Measurements from ENCODE around the gene EFCAB6.

The EFCAB6 gene, protein sequence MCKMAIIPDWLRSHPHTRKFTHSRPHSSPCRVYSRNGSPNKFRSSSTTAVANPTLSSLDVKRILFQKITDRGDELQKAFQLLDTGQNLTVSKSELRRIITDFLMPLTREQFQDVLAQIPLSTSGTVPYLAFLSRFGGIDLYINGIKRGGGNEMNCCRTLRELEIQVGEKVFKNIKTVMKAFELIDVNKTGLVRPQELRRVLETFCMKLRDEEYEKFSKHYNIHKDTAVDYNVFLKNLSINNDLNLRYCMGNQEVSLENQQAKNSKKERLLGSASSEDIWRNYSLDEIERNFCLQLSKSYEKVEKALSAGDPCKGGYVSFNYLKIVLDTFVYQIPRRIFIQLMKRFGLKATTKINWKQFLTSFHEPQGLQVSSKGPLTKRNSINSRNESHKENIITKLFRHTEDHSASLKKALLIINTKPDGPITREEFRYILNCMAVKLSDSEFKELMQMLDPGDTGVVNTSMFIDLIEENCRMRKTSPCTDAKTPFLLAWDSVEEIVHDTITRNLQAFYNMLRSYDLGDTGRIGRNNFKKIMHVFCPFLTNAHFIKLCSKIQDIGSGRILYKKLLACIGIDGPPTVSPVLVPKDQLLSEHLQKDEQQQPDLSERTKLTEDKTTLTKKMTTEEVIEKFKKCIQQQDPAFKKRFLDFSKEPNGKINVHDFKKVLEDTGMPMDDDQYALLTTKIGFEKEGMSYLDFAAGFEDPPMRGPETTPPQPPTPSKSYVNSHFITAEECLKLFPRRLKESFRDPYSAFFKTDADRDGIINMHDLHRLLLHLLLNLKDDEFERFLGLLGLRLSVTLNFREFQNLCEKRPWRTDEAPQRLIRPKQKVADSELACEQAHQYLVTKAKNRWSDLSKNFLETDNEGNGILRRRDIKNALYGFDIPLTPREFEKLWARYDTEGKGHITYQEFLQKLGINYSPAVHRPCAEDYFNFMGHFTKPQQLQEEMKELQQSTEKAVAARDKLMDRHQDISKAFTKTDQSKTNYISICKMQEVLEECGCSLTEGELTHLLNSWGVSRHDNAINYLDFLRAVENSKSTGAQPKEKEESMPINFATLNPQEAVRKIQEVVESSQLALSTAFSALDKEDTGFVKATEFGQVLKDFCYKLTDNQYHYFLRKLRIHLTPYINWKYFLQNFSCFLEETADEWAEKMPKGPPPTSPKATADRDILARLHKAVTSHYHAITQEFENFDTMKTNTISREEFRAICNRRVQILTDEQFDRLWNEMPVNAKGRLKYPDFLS (N-terminal part only)

GRCh38 chr22:43812149-43812842 is at the start of gene EFCAB6:
TSS of gene EFCAB6 (minus strand) at chr22:43812305. CDS start at chr22:43782318, 29,987 bp downstream.
- peak; percentile 81 to 85 for DNase-seq (ENCODE audit: low read depth in 2 of 2)

- no peak for DNase-seq (ENCODE audit: low read depth in 2 of 2)
Observed at GRCh38 chr22:43861529-43861928, 49.4 kb upstream of the EFCAB6 start.

- DNase-seq (ENCODE audit: low read depth in 2 of 2): no peak
Observed at GRCh38 chr22:43860831-43861230, 48.7 kb upstream of the EFCAB6 start.

DNA sequence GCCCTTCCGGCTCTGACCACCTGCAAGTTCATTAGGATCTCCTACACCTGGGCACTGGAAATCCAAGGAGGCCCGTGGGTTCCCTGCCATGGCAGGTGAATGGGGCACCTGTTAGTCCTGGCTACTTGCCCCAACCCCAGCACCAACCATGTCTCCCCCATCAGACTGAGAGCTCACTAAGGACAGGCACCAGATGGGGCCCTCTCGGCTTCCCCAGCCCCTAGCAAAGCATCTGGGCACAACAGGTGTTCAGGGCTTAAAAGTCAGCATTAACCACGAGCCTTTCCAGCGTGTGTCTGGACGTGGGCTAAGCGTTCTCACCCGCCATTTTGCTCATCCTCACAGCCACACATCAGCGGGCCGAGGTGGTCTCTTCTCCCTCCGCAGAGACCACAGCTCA is 48.0 kb upstream of the EFCAB6 start:
- no peak for DNase-seq (ENCODE audit: low read depth in 2 of 2)

DNA sequence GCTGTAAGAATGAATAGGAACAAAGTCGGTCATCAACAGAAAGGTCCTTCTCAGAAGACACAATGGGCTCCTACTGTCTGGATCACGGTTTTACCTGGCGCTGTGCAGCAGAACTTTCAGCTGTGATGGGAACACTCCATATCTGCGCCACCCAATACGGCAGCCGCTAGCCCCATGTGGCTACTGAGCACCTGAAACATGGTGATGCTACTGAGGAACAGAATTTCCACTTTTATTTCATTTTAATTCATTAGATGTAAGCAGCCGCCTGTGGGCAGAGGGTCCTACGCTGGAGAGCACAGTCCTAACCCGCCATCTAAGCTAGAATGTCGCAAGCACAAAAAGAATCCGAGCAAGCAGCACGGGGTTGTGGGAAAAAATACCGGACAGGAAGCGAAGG is 47.5 kb upstream of the EFCAB6 start:
- DNase-seq (ENCODE audit: low read depth in 2 of 2): no peak

- no peak for DNase-seq (ENCODE audit: low read depth in 2 of 2)
Observed at GRCh38 chr22:43859176-43859575, 47.1 kb upstream of the EFCAB6 start.

GRCh38 chr22:43858156-43858895 is 46.2 kb upstream of the EFCAB6 start:
- DNase-seq (ENCODE audit: low read depth in 2 of 2): no peak

GRCh38 chr22:43857367-43857766 is 45.3 kb upstream of the EFCAB6 start:
- DNase-seq (ENCODE audit: low read depth in 2 of 2): no peak

DNA sequence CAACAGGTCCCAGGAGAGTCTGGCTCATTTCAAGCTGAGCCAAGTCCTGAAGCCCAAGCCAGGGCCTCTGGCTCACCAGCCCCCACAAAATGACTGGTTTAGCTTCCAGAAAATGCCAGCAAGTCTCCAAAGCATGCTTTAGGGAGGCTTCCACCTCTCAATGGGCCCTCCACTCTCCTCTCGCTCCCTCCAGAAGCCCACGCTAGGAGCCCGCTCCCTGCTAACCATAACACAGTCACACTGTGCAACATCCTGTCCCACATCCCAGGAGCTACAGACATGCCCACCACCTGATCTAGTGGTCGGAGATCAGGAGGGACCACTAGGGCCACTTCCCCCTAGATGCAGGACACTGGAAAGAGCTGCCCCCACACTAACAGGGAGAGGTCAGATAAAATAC is 43.3 kb upstream of the EFCAB6 start:
- DNase-seq (ENCODE audit: low read depth in 2 of 2): no peak

DNA sequence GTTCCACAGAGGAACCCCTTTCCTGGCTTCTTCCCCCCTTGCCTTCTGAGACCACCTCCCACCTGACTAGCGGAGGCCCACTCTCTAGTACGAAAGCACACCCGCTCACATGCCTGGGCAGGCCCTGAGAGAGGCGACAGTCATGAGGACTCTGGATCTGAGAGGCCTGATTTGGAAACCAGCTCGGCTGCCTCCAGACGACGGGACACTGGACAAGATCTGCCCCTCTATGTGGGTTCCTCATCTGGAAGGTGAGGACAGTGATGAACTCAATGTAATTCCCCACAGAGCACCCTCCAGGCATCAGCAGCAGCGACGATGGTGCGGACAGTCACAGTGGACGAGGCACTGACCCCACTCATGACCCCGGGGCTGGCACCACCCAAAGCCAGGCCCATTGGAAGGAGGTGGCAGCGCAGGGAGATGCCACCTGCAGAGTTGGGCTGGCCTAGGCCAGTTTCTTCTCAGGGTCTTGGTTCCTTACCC is 42.7 kb upstream of the EFCAB6 start:
- DNase-seq (ENCODE audit: low read depth in 2 of 2): no peak

DNA sequence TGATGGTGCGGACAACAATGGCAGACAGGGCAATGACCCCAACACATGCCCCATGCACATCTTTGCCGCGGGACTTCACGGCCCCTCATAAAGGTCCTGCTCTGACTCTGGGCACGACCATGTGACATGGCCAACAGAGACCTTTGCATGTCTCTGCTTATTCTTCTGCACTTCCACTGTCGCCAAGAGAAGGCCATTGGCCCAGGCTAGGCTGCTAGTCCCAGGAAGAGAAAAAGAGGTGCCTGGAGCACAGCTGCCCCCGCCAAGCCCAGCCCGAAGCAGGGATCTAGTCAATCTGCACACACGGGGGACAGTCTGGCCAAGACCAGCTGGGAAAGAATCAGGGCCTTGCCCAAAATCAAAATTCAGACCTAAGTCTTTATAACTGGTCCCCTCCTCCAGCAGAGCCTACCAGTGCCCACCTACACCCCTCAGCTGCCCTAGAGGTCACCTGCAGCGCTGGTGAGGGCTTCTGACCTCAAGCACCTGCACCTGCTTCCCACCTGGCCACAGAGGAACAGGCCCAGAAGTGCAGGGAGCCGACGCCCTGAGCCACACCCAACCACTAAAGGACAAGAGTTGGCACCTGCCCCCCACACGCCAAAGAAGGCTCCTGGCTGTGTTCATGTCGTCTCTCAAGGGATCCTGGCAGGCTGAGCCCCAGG is 42.1 kb upstream of the EFCAB6 start:
- no peak for DNase-seq (ENCODE audit: low read depth in 2 of 2)

- no peak for DNase-seq (ENCODE audit: low read depth in 2 of 2)
Observed at GRCh38 chr22:43853328-43853931, 41.3 kb upstream of the EFCAB6 start.

DNA sequence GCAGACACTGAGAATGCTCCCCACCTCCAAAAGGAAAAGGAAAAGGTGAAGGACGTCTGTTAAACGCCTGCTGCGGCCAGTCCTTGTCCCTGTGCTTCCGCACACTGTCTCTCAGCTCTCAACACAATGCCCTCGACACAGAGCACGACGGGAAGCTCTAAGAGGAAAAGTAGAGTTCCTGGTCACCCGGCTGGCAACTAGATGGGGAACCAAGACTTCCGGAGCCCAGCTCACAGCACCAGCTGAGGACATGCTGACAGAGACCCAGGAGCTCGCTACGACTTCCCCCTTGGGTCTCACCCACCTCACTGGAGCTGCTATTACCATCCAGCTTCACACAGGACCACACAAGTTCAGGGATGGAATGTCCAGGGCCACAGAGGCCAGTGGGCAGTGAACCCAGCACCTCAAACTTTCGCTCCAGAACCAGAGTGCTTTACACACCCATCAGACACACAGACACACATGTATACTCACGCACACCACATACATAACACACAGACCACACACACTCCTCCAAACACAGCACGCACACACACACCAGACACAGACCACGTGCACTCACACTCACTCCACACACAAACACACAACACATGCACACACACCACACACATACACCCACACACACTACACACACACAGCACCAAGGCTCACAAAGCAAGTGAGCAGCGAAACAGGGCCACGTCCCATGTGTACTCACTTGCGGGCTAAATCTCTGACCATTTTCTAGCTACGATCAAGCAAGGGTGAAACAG is 40.6 kb upstream of the EFCAB6 start:
- no peak for DNase-seq (ENCODE audit: low read depth in 2 of 2)

- DNase-seq (ENCODE audit: low read depth in 2 of 2): no peak
Observed at GRCh38 chr22:43851979-43852307, 39.8 kb upstream of the EFCAB6 start.

- DNase-seq (ENCODE audit: low read depth in 2 of 2): no peak
Observed at GRCh38 chr22:43851058-43851978, 39.2 kb upstream of the EFCAB6 start.

- DNase-seq (ENCODE audit: low read depth in 2 of 2): no peak
Observed at GRCh38 chr22:43850529-43850928, 38.4 kb upstream of the EFCAB6 start.

- DNase-seq (ENCODE audit: low read depth in 2 of 2): no peak
Observed at GRCh38 chr22:43849731-43850130, 37.6 kb upstream of the EFCAB6 start.

Data from stimulated activated CD8-positive, alpha-beta memory T cell treated with anti-CD3 and anti-CD28 coated beads, Interleukin-15, amount 100 ng/mL, for 48 hours (primary cell).